H9 (cell line): Measurements from ENCODE around the gene GALNT2. TPM values are rescaled to one million over a fixed set of nuclear protein-coding genes. Genes with fewer than 3 reads are reported as not detected.

Source experiments
- DNase-seq: peaks from one replicate; pipeline ENCODE4 v3.0.0-alpha.2; 2017
- H2AFZ ChIP-seq: one replicate; pipeline ENCODE4 v1.6.1; 2013; ENCODE audit warnings: mild to moderate bottlenecking, low read length, control low read depth, moderate library complexity
- H2AK5ac ChIP-seq: 2 replicates; pipeline ENCODE4 v1.6.1; 2013; ENCODE audit warnings: low read length, control low read depth, mixed read lengths; ENCODE audit not compliant: insufficient read length
- H2BK120ac ChIP-seq: one replicate; pipeline ENCODE4 v1.6.1; 2013; ENCODE audit warnings: low read depth, mild to moderate bottlenecking, low read length, control low read depth, inconsistent platforms; ENCODE audit not compliant: poor library complexity, severe bottlenecking
- H2BK12ac ChIP-seq: 2 replicates; pipeline ENCODE4 v1.6.1; 2013; ENCODE audit warnings: low read length, control low read depth, mixed read lengths, low read depth; ENCODE audit not compliant: insufficient read length
- H2BK15ac ChIP-seq: 2 replicates; pipeline ENCODE4 v1.6.1; 2013; ENCODE audit warnings: low read depth, low read length, control low read depth
- H2BK20ac ChIP-seq: one replicate; pipeline ENCODE4 v1.6.1; 2013; ENCODE audit warnings: low read depth, mild to moderate bottlenecking, low read length, control low read depth, inconsistent platforms; ENCODE audit not compliant: poor library complexity, severe bottlenecking
- H2BK5ac ChIP-seq: 2 replicates; pipeline ENCODE4 v1.6.1; 2013; ENCODE audit warnings: low read length, control low read depth, mixed read lengths; ENCODE audit not compliant: insufficient read length
- H3K14ac ChIP-seq: 2 replicates; pipeline ENCODE4 v1.6.1; 2013; ENCODE audit warnings: low read length, control low read depth; ENCODE audit not compliant: insufficient read depth
- H3K18ac ChIP-seq: 2 replicates; pipeline ENCODE4 v1.6.1; 2013; ENCODE audit warnings: low read depth, mild to moderate bottlenecking, mixed read lengths, low read length, control low read depth; ENCODE audit not compliant: insufficient read length
- H3K23ac ChIP-seq: 2 replicates; pipeline ENCODE4 v1.6.1; 2013; ENCODE audit warnings: low read length, control low read depth, mixed read lengths, low read depth; ENCODE audit not compliant: insufficient read length
- H3K23me2 ChIP-seq: 2 replicates; pipeline ENCODE4 v1.6.1; 2013; ENCODE audit warnings: low read depth, mild to moderate bottlenecking, mixed read lengths, low read length, control low read depth; ENCODE audit not compliant: insufficient read length, poor library complexity, severe bottlenecking
- H3K27ac ChIP-seq: 2 replicates; pipeline ENCODE4 v1.5.1; 2013; ENCODE audit warnings: low read length, control low read depth, mixed read lengths, low read depth; ENCODE audit not compliant: insufficient read length
- H3K27me3 ChIP-seq: 2 replicates; pipeline ENCODE4 v1.6.1; 2013; ENCODE audit warnings: low read length, control low read depth, inconsistent platforms; ENCODE audit not compliant: insufficient read depth
- H3K4ac ChIP-seq: 2 replicates; pipeline ENCODE4 v1.6.1; 2013; ENCODE audit warnings: low read depth, mild to moderate bottlenecking, control low read depth, inconsistent platforms, low read length, moderate library complexity
- H3K4me1 ChIP-seq: 2 replicates; pipeline ENCODE4 v1.6.1; 2013; ENCODE audit warnings: low read length, control low read depth, inconsistent platforms; ENCODE audit not compliant: insufficient read depth
- H3K4me2 ChIP-seq: 2 replicates; pipeline ENCODE4 v1.6.1; 2013; ENCODE audit warnings: low read length, control low read depth, mixed read lengths; ENCODE audit not compliant: insufficient read length, insufficient read depth
- H3K56ac ChIP-seq: 2 replicates; pipeline ENCODE4 v1.6.1; 2013; ENCODE audit warnings: low read depth, mild to moderate bottlenecking, mixed read lengths, low read length, control low read depth; ENCODE audit not compliant: insufficient read length
- H3K79me1 ChIP-seq: 2 replicates; pipeline ENCODE4 v1.6.1; 2013; ENCODE audit warnings: low read depth, mild to moderate bottlenecking, moderate library complexity, low read length, control low read depth, inconsistent platforms; ENCODE audit not compliant: insufficient read depth, poor library complexity, severe bottlenecking
- H3K79me2 ChIP-seq: 2 replicates; pipeline ENCODE4 v1.6.1; 2013; ENCODE audit warnings: low read length, control low read depth, inconsistent platforms; ENCODE audit not compliant: insufficient read depth
- H3K9ac ChIP-seq: 2 replicates; pipeline ENCODE4 v1.6.1; 2013; ENCODE audit warnings: low read length, control low read depth, mixed read lengths; ENCODE audit not compliant: insufficient read length; ENCODE audit errors: extremely low read depth
- H3K9me3 ChIP-seq: one replicate; pipeline ENCODE4 v1.6.1; 2013; ENCODE audit warnings: low read depth, low read length, inconsistent platforms; ENCODE audit not compliant: control insufficient read depth
- H3T11ph ChIP-seq: one replicate; pipeline ENCODE4 v1.6.1; 2013; ENCODE audit warnings: mild to moderate bottlenecking, low read length, control low read depth, inconsistent platforms
- H4K20me1 ChIP-seq: one replicate; pipeline ENCODE4 v1.6.1; 2013; ENCODE audit not compliant: control insufficient read depth, insufficient read length, insufficient read depth
- H4K5ac ChIP-seq: 2 replicates; pipeline ENCODE4 v1.6.1; 2013; ENCODE audit warnings: low read depth, mild to moderate bottlenecking, mixed read lengths, low read length, control low read depth; ENCODE audit not compliant: insufficient read length
- H4K8ac ChIP-seq: replicated peaks from 2 replicates; pipeline ENCODE4 v1.6.1; 2013; ENCODE audit warnings: low read length, control low read depth, mixed read lengths, low read depth; ENCODE audit not compliant: insufficient read length
- H4K91ac ChIP-seq: 2 replicates; pipeline ENCODE4 v1.6.1; 2013; ENCODE audit warnings: low read depth, mild to moderate bottlenecking, moderate library complexity, mixed read lengths, low read length, control low read depth; ENCODE audit not compliant: insufficient read length
- H3K27ac Mint-ChIP-seq, 3 experiments: 2 replicates in 2 of 3; 3 replicates in 1 of 3; pipeline ENCODE4 v1.8.0; 2020 to 2021; ENCODE audit warnings: mixed read lengths in 3 of 3, mild to moderate bottlenecking in 1 of 3, moderate library complexity in 1 of 3
- H3K27me3 Mint-ChIP-seq: 2 replicates; pipeline ENCODE4 v1.8.0; 2021; ENCODE audit warnings: low read depth, mild to moderate bottlenecking, moderate library complexity, mixed read lengths
- H3K36me3 Mint-ChIP-seq, 3 experiments: 2 replicates in 2 of 3; 3 replicates in 1 of 3; pipeline ENCODE4 v1.8.0; 2020 to 2021; ENCODE audit warnings: low read depth in 3 of 3, mixed read lengths in 3 of 3; ENCODE audit not compliant: insufficient read depth in 1 of 3
- H3K4me1 Mint-ChIP-seq, 2 experiments: 2 replicates each; pipeline ENCODE4 v1.8.0; 2020; ENCODE audit warnings: mixed read lengths in 2 of 2
- H3K4me3 Mint-ChIP-seq, 2 experiments: 2 replicates in 1 of 2; 3 replicates in 1 of 2; pipeline ENCODE4 v1.8.0; 2020 to 2021; ENCODE audit warnings: mild to moderate bottlenecking in 2 of 2, mixed read lengths in 2 of 2, moderate library complexity in 1 of 2
- H3K9me3 Mint-ChIP-seq, 2 experiments: 2 replicates in 1 of 2; 3 replicates in 1 of 2; pipeline ENCODE4 v1.8.0; 2020; ENCODE audit warnings: mild to moderate bottlenecking in 2 of 2, mixed read lengths in 2 of 2, moderate library complexity in 1 of 2
- CTCF ChIP-seq: fragments of 200-600 bp; sonication (generic); conservative IDR thresholded peaks from 3 replicates; pipeline ENCODE4 v1.8.0; 2021; ENCODE audit warnings: antibody characterized with exemption, mild to moderate bottlenecking
- WGBS: extraction: QIAGEN DNeasy Blood & Tissue Kit; methylation state at CpG from one replicate; pipeline ENCODE4 v1.1.7; 2013; ENCODE audit warnings: missing lambda C conversion rate, low lambda C conversion rate, mixed read lengths; ENCODE audit not compliant: insufficient read length; ENCODE audit errors: extremely low coverage; 5-methylcytosine and 5-hydroxymethylcytosine counted together
- total RNA-seq: library from RNA; stranded (reverse); gene quantifications from 2 replicates; pipeline ENCODE4 v1.2.1, GENCODE V29; 2021

Gene GALNT2
- total RNA-seq, 1 experiment from 2014 or later, result 57.6 TPM

GRCh38 chr1:230159580-230159979 is 92.5 kb downstream of the GALNT2 start:
- Histone ChIP-seq H3K23me2 (no peaks in the 10 kb centered on the region), H2BK20ac (no peak overlapping the region), H3K27me3 (no peaks in the 10 kb centered on the region), H3K56ac (no peak overlapping the region), H3K14ac (no peak overlapping the region), H3K9ac (no peak overlapping the region), H4K91ac (no peak overlapping the region), H3K4ac (no peak overlapping the region), H3K4me2 (no peak overlapping the region), H3K23ac (no peak overlapping the region), H2BK5ac (no peak overlapping the region), H3K79me2 (no peaks in the 10 kb centered on the region; the same call in 1 of the 2 replicates), H3K79me1 (peaks cover 4% of the 10 kb centered on the region), H3T11ph (no peak overlapping the region), H3K9me3 (no peaks in the 10 kb centered on the region), H3K27ac (no peak overlapping the region), H2BK15ac (no peak overlapping the region), H2AK5ac (no peak overlapping the region), H3K4me1 (no peaks in the 10 kb centered on the region), H3K18ac (no peak overlapping the region), H2BK120ac (no peak overlapping the region), H4K20me1 (no peaks in the 10 kb centered on the region), H2AFZ (no peak overlapping the region), H4K5ac (no peak overlapping the region), H2BK12ac (no peak overlapping the region), H4K8ac (no peak overlapping the region)
- H3K4me3 Mint-ChIP-seq, result no peak overlapping the region
- H3K36me3 Mint-ChIP-seq, result peaks cover 0 to 6% (median 5%) of the 10 kb centered on the region in 3 experiments; a peak in 3 of 7 replicates
- H3K9me3 Mint-ChIP-seq, result no peaks in the 10 kb centered on the region
- no peaks in the 10 kb centered on the region for H3K27me3 Mint-ChIP-seq
- no CpG with 5 or more reads among the region's 6 CpGs for WGBS
- no peak overlapping the region; a peak in 2 of 7 replicates for H3K27ac Mint-ChIP-seq
- TF ChIP-seq CTCF, result no peak
- peak; percentile 15 for DNase-seq
- H3K4me1 Mint-ChIP-seq, result peaks cover 25 to 26% of the 10 kb centered on the region in 2 experiments
